Astrocyte of the cerebellum (primary cell): ENCODE measurements around the gene NSMF.

Experiments used
- DNase-seq: peaks from one replicate; pipeline ENCODE4 v3.0.0-alpha.2; 2011; ENCODE audit warnings: low read depth
- H3K4me3 ChIP-seq: 2 replicates; pipeline ENCODE4 v1.5.1; 2011; ENCODE audit warnings: mild to moderate bottlenecking, low read depth, low read length, moderate library complexity
- in situ Hi-C: cut with HindIII; loops from 2 replicates; pipeline ENCODE4 v1.10.0; 2017; ENCODE audit warnings: low sequenced_read_pairs
- TF ChIP-seq, protein P1 (sequence below): IDR thresholded peaks from 2 replicates; pipeline ENCODE4 v1.5.1; 2012; ENCODE audit warnings: low read length, low read depth, moderate library complexity, mild to moderate bottlenecking; ENCODE audit errors: missing control alignments

The NSMF gene

DNA sequence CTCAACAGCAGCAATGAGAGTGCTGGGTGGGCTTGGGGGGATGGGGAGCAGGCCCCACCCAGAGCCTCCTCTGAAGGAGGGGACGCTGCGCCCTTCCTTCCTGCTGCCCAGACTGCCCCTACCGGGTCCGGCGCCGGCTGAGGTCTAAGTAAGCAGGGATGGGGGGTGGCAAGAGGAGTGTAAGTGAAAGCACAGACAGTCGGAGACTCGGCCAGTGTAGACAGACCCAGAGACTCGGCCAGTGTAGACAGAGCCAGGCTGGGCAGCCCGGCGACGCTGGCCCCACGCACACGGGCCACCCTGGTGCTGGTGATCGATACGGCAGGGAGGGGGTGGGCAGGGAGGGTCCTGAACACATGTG is 10.6 kb downstream of the NSMF start:
- in situ Hi-C loops: no loop called here
- DNase-seq: no peak
- TF ChIP-seq, protein P1, sequence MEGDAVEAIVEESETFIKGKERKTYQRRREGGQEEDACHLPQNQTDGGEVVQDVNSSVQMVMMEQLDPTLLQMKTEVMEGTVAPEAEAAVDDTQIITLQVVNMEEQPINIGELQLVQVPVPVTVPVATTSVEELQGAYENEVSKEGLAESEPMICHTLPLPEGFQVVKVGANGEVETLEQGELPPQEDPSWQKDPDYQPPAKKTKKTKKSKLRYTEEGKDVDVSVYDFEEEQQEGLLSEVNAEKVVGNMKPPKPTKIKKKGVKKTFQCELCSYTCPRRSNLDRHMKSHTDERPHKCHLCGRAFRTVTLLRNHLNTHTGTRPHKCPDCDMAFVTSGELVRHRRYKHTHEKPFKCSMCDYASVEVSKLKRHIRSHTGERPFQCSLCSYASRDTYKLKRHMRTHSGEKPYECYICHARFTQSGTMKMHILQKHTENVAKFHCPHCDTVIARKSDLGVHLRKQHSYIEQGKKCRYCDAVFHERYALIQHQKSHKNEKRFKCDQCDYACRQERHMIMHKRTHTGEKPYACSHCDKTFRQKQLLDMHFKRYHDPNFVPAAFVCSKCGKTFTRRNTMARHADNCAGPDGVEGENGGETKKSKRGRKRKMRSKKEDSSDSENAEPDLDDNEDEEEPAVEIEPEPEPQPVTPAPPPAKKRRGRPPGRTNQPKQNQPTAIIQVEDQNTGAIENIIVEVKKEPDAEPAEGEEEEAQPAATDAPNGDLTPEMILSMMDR: no peak
- H3K4me3 ChIP-seq: no peak overlapping the region

DNA sequence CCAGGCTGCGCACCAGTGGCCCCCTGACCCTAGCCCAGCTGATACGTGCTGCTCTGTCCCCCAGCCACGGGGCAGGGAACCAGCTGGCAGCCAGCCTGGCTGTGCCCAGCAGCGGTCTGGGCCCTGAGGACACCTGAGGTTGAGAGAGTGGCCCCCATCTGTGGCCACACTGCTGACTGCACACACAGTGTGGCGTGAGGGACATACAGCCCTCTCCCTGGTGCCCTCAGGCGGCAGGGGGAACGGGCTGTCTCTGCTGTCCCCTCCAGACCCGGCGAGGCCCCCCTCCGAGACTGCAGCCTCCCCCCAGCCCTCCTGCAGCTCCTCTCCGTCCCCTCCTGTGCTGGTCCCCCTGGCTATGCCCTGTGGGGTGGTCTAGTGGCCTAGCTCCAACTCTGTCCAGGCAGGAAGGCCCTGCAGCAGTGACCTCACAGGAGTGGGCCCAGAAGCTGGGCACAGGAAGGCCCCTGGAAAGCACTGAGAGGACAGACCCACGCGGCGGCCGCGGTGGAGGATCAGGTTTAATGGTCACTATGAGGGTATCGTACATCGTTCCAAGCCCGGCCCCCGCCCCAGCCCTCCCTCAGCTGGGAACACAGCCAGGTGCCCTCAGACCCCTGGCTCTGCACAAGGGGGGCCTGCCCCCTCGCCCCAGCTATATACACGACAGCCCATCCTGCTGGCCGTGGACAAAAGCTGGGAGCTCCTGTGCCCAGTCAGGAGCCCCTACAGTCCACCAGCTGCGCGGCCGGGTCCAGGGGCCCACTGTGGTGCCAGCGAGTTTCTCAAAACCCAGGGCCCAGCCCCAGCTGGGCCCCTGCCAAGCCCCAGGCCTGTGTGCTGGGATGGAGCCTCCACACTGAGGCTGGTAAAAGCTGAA is 11.2 kb downstream of the NSMF start:
- in situ Hi-C loops: no loop called here
- H3K4me3 ChIP-seq: no peak overlapping the region
- DNase-seq: no peak
- TF ChIP-seq, protein P1: no peak

DNA sequence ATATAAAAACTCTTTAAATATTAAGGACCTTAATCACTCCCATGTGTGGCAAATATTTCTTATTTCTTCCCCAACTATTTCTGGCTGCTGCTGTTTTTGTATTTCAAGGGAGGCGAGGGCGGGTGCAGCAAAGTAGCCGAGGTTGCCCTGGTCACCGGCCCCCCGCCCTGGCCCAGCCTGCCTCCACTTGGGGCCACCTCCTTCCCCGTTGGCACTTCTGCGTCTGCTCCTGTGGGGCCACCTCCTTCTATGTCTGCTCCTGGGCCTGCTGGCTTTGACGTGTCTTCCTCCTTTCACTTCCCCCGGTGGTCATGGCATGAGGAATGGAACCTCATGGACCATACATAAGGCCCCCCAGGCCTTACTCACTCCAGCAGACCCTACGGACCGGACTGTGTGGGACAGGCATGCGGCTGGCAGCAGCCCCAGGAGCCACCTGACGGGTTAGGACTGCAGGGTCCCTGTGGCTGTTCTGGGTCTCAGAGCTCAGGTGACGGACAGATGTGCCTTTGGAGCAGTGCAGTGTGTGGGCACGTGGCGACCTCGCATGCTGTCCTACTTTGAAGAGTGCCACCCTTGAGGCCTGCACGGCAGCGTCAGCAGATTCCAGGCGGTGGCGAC is 12.2 kb downstream of the NSMF start:
- in situ Hi-C loops: no loop called here
- no peak overlapping the region for H3K4me3 ChIP-seq
- DNase-seq: no peak
- TF ChIP-seq, protein P1: no peak

DNA sequence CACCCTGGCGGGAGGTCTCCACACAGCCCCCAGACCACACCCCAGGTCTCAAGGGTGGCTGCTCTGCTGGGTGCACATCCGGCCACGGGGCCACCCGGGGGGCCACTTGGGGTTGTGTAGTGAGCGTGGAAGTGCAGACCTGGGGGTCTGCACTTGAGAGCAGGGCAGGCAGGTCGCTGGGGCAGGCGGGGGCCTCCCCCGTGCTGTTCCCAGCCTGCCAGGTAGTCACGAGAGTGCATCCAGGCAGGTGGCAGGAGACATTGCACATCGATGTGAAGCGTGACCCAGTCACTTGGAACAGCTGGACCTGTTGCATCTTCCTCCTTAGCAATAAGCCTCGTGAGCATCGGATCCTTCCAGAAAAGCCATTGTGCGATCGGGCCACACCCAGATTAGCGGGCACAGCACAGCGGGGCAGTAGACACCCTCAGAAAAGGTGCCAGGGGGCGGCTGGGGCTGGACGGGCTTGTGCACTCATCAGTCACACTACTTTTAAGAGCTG is 13.2 kb downstream of the NSMF start:
- in situ Hi-C loops: no loop called here
- TF ChIP-seq, protein P1: no peak
- DNase-seq: no peak

DNA sequence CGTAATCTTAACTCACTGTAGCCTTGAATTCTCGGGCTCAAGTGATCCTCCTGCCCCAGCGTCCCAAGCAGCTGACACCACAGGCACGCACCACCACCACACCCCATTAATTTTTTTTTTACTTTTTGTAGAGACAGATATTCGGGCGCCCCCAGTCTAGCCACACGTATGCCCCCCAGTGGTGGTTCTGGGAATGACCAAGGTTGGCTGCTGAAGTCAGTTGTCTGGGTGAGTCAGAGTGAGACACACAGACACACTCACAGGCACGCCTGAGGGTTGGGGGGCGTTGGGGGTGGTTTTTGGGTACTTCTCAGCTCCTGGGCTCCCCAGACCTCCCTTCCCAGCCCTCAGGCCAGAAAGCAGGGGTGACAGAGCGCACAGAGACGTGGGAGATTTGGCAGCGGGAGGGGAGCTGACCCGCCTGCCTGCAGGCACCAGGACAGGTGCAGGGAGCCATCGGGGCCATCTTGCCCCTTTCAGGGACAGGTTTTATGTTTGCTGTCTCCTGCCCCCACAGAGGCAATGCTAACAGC is 13.8 kb downstream of the NSMF start:
- DNase-seq: peak; percentile 45
- in situ Hi-C loops: no loop called here
- H3K4me3 ChIP-seq: no peak overlapping the region
- TF ChIP-seq, protein P1: peak; percentile 89

More for the DNA sequence above, 13.2 kb downstream of the NSMF start:
- no peak overlapping the region for H3K4me3 ChIP-seq

DNA sequence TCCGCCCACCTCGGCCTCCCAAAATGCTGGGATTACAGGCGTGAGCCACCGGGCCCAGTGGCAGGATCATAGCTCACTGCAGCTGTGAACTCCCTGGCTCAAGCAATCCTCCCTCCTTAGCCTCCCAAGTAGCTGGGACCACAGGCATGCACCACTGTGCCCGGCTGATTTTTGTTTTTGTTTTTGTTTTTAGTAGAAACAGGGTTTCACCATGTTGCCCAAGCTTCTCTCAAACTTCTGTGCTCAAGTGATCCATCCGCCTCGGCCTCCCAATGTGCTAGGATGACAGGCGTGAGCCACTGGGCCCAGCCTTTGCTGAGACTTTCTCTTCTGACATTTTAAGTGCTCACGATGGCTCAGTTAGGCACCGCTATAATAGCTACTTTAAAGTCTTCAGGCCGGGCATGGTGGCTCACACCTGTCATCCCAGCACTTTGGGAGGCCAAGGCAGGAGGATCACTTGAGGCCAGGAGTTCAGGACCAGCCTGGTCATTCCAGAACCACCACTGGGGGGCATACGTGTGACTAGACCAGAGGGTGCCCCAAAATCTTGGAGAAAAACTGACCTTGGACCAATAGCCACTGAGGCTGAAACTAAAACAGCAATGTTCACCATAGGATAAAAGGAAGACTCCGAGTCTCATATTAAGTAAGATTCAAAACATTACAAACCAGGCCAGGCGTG is 14.9 kb downstream of the NSMF start:
- H3K4me3 ChIP-seq: no peak overlapping the region
- no peak for DNase-seq
- in situ Hi-C loops: no loop called here
- TF ChIP-seq, protein P1: no peak
